DOHH2 (cell line): ENCODE measurements around the gene KLHL7.

Source experiments
- H3F3A ChIP-seq: fragments of 200-600 bp; sonication (generic), shearing (Covaris generic); 2 replicates; pipeline ENCODE4 v1.6.0; 2016; ENCODE audit warnings: antibody characterized with exemption, mild to moderate bottlenecking; ENCODE audit not compliant: control insufficient read depth, insufficient read depth
- H3K27ac ChIP-seq: fragments of 200-600 bp; sonication (generic); 2 replicates; pipeline ENCODE4 v1.5.1; 2014; ENCODE audit warnings: low read depth, mild to moderate bottlenecking, low read length, moderate library complexity
- H3K27me3 ChIP-seq: fragments of 200-600 bp; sonication (generic); 2 replicates; pipeline ENCODE4 v1.6.1; 2014; ENCODE audit warnings: mild to moderate bottlenecking, low read length, mixed read lengths; ENCODE audit not compliant: control insufficient read depth
- H3K36me3 ChIP-seq: fragments of 200-600 bp; sonication (generic); 2 replicates; pipeline ENCODE4 v1.6.1; 2014; ENCODE audit warnings: mild to moderate bottlenecking, low read length, moderate library complexity, mixed read lengths; ENCODE audit not compliant: control insufficient read depth
- H3K4me1 ChIP-seq: fragments of 200-600 bp; sonication (generic); 2 replicates; pipeline ENCODE4 v1.6.1; 2014; ENCODE audit warnings: mild to moderate bottlenecking, low read length, mixed read lengths; ENCODE audit not compliant: control insufficient read depth
- H3K4me2 ChIP-seq: fragments of 200-600 bp; sonication (generic); 2 replicates; pipeline ENCODE4 v1.6.0; 2014; ENCODE audit warnings: mild to moderate bottlenecking, low read length, moderate library complexity
- H3K4me3 ChIP-seq: fragments of 200-600 bp; sonication (generic); 2 replicates; pipeline ENCODE4 v1.5.1; 2014; ENCODE audit warnings: mild to moderate bottlenecking, low read length, mixed read lengths
- H3K79me2 ChIP-seq: fragments of 200-600 bp; sonication (generic); 2 replicates; pipeline ENCODE4 v1.6.1; 2014; ENCODE audit warnings: mild to moderate bottlenecking, low read length, mixed read lengths; ENCODE audit not compliant: control insufficient read depth
- H3K9me2 ChIP-seq: fragments of 200-600 bp; sonication (generic); replicated peaks from 2 replicates; pipeline ENCODE4 v1.6.1; 2014; ENCODE audit warnings: mild to moderate bottlenecking, low read length, mixed read lengths; ENCODE audit not compliant: control insufficient read depth
- H3K9me3 ChIP-seq: fragments of 200-600 bp; sonication (generic); 2 replicates; pipeline ENCODE4 v1.6.1; 2014; ENCODE audit warnings: antibody characterized with exemption, low read length, mixed read lengths; ENCODE audit not compliant: control insufficient read depth, insufficient read depth
- H4K20me1 ChIP-seq: fragments of 200-600 bp; sonication (generic); 2 replicates; pipeline ENCODE4 v1.6.0; 2014; ENCODE audit warnings: low read depth, mild to moderate bottlenecking, antibody characterized with exemption, low read length, moderate library complexity; ENCODE audit not compliant: control insufficient read depth, insufficient read depth
- CTCF ChIP-seq: fragments of 200-600 bp; sonication (generic); IDR thresholded peaks from one replicate; pipeline ENCODE4 v1.5.1; 2014; ENCODE audit warnings: antibody characterized with exemption, mild to moderate bottlenecking, low read depth, low read length; ENCODE audit not compliant: poor library complexity, severe bottlenecking
- EZH2phosphoT487 ChIP-seq: fragments of 200-600 bp; sonication (generic); IDR thresholded peaks from 2 replicates; pipeline ENCODE4 v1.6.1; 2017; ENCODE audit warnings: borderline replicate concordance, mild to moderate bottlenecking, antibody characterized with exemption, low read length, moderate library complexity, mixed read lengths

KLHL7 gene

GRCh38 chr7:23214938-23215337, 109.4 kb downstream of the KLHL7 start:
- Histone ChIP-seq H3K4me1 (no peaks in the 10 kb centered on the region), H3K4me3 (no peak overlapping the region), H3K79me2 (no peaks in the 10 kb centered on the region), H3K9me2 (no peaks in the 10 kb centered on the region), H3K27me3 (peaks cover 20% of the 10 kb centered on the region; the same call in 1 of the 2 replicates), H3K36me3 (no peaks in the 10 kb centered on the region), H3K27ac (no peak overlapping the region), H3F3A (no peaks in the 10 kb centered on the region), H3K9me3 (no peaks in the 10 kb centered on the region), H3K4me2 (no peak overlapping the region), H4K20me1 (no peaks in the 10 kb centered on the region)
- TF ChIP-seq CTCF, result no peak
- TF ChIP-seq EZH2phosphoT487, result no peak

DNA sequence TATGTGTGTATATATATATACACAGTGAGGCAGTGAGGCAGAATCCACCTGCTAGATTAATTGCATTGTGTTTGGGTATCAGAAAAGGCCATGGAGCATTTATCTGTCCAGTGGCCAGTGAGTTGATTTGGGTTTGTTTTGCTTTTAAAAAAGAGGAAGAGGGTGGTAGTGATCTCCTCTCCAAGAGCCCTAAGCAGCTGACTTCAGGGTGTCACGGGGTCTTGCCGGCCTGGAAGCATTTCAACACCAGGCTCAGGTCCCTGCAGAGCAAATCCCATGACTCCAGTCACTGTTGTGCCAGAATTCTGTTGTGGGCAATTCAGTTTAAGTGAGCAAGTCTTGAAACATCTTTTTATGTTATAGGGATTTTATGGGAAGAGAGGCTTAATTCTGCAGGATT, 110.4 kb downstream of the KLHL7 start:
- H3K4me2 ChIP-seq, result no peak overlapping the region
- no peaks in the 10 kb centered on the region for H3K9me3 ChIP-seq
- no peak for TF ChIP-seq EZH2phosphoT487
- no peak for TF ChIP-seq CTCF
- H3K4me3 ChIP-seq, result no peak overlapping the region
- no peaks in the 10 kb centered on the region for H3K79me2 ChIP-seq
- no peak overlapping the region for H3K27ac ChIP-seq
- no peaks in the 10 kb centered on the region for H3K4me1 ChIP-seq
- peaks cover 27% of the 10 kb centered on the region; the same call in 1 of the 2 replicates for H3K27me3 ChIP-seq
- no peaks in the 10 kb centered on the region for H4K20me1 ChIP-seq
- H3F3A ChIP-seq, result no peaks in the 10 kb centered on the region
- no peaks in the 10 kb centered on the region for H3K9me2 ChIP-seq
- H3K36me3 ChIP-seq, result no peaks in the 10 kb centered on the region

DNA sequence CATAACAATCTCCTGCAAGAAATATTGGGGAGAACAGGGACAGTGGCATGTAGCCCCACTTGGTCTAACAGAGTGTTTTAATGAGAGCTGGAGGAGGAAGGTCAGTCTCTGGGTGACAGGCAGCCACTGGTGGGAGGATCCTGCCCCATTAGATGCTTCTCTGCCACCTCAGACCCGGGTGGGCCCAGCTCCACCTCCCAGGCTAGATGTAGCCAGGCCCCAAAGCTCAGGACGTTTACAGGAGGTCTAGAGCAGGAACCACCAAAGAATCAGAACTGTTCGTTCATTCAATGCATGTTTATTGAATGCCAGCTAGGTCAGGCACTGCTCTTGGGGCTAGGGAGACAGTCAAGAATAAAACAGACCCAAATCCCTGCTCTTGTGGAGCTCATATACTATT, 112.6 kb downstream of the KLHL7 start:
- Histone ChIP-seq H3K4me3 (no peak overlapping the region), H3K79me2 (no peaks in the 10 kb centered on the region), H3K4me1 (no peaks in the 10 kb centered on the region), H4K20me1 (no peaks in the 10 kb centered on the region), H3K36me3 (no peaks in the 10 kb centered on the region), H3K4me2 (no peak overlapping the region), H3K9me3 (no peaks in the 10 kb centered on the region), H3K27ac (no peak overlapping the region), H3K27me3 (peaks cover 39% of the 10 kb centered on the region; the same call in 1 of the 2 replicates), H3K9me2 (no peaks in the 10 kb centered on the region), H3F3A (no peaks in the 10 kb centered on the region)
- TF ChIP-seq EZH2phosphoT487 (no peak), CTCF (no peak)
